ENCODE measurements around the gene THOC5. TPM values are rescaled to one million over a fixed set of nuclear protein-coding genes. Genes with fewer than 3 reads are reported as not detected.

The THOC5 gene
- total and polyA plus RNA-seq, 2 of the 4 experiments (the other 2 are of a cell fraction): 68.4 to 73.7 TPM

- Histone ChIP-seq H2BK120ac (ENCODE audit: low read depth, low read length) (no peak overlapping the region), H3K4ac (ENCODE audit: low read depth, low read length) (no peak overlapping the region), H2BK15ac (ENCODE audit: low read depth, low read length) (no peak overlapping the region), H3K9me3 (ENCODE audit: control insufficient read depth, insufficient read depth, low read length) (no peaks in the 10 kb centered on the region), H3K56ac (ENCODE audit: extremely low read depth, insufficient read depth, low read length) (no peak overlapping the region), H3K4me2 (ENCODE audit: low read depth, low read length) (no peak overlapping the region), H3K36me3 (ENCODE audit: control insufficient read depth, insufficient read depth, low read length) (peaks cover 30% of the 10 kb centered on the region), H3K27ac (ENCODE audit: insufficient read depth, low read length) (no peak overlapping the region), H3K27me3 (ENCODE audit: control insufficient read depth, insufficient read depth, low read length) (no peaks in the 10 kb centered on the region), H4K5ac (ENCODE audit: low read depth, low read length) (no peak overlapping the region), H2BK5ac (ENCODE audit: low read depth, low read length, poor library complexity, severe bottlenecking) (no peak overlapping the region), H4K91ac (ENCODE audit: insufficient read depth, low read depth, low read length) (no peak overlapping the region), H3K14ac (replicated peaks; ENCODE audit: low read depth, low read length) (no peak overlapping the region), H3K4me1 (ENCODE audit: control insufficient read depth, insufficient read depth, low read length) (no peaks in the 10 kb centered on the region; the same call in 1 of the 2 replicates), H4K20me1 (ENCODE audit: insufficient read depth, low read length) (no peaks in the 10 kb centered on the region), H3K23ac (ENCODE audit: low read depth, low read length) (no peak overlapping the region), H2AFZ (replicated peaks; ENCODE audit: low read length, poor library complexity) (no peak overlapping the region), H4K8ac (ENCODE audit: low read depth in 2 of 2, low read length in 2 of 2) (no peak overlapping the region), H3K79me1 (ENCODE audit: low read depth in 1 of 2, low read length in 2 of 2) (peaks cover 22 to 36% of the 10 kb centered on the region in 2 experiments), H3K9ac (ENCODE audit: low read depth, low read length) (no peak overlapping the region), H2BK20ac (ENCODE audit: low read depth, low read length) (no peak overlapping the region), H2AK9ac (replicated peaks; ENCODE audit: low read depth, low read length, poor library complexity) (no peak overlapping the region), H3K9me1 (ENCODE audit: insufficient read depth, low read length) (peaks cover 4% of the 10 kb centered on the region; the same call in 1 of the 2 replicates), H3K4me3 (ENCODE audit: insufficient read depth, low read depth, low read length) (no peak overlapping the region), H3K18ac (ENCODE audit: low read depth, low read length) (no peak overlapping the region), H2AK5ac (ENCODE audit: low read depth, low read length) (no peak overlapping the region)
- no peak for TF ChIP-seq SMC3 (IDR thresholded peaks at IDR 0.05; ENCODE audit: low read depth, low read length)
- TF ChIP-seq CHD1 (IDR thresholded peaks at IDR 0.05; ENCODE audit: low read depth, low read length): no peak
- no peak for TF ChIP-seq ELK1 (IDR thresholded peaks at IDR 0.05; ENCODE audit: borderline replicate concordance, low read depth, low read length)
- TF ChIP-seq CTCF (conservative IDR thresholded peaks at IDR 0.05; ENCODE audit: low read depth, low read length): no peak
- no peak for TF ChIP-seq RCOR1 (IDR thresholded peaks at IDR 0.05; ENCODE audit: insufficient replicate concordance, low read length)
- TF ChIP-seq CEBPB (IDR thresholded peaks at IDR 0.05; ENCODE audit: low read depth, low read length): no peak
- TF ChIP-seq POLR2A (IDR thresholded peaks at IDR 0.05; ENCODE audit: low read depth, low read length): no peak
- TF ChIP-seq FOS (IDR thresholded peaks at IDR 0.05; ENCODE audit: low read depth, low read length): no peak
- no peak for TF ChIP-seq MXI1 (IDR thresholded peaks at IDR 0.05; ENCODE audit: borderline replicate concordance, low read depth, low read length)
- DNase-seq (no peak), ATAC-seq (ENCODE audit: low read depth) (no peak)
- intact Hi-C loops (cut with micrococcal nuclease) (loop anchor here (5.0 kb wide), 1 partner anchor 77 kb away; no protein-coding TSS in a partner anchor), dilution Hi-C loops (cut with HindIII; ENCODE audit: low sequenced_read_pairs, unreplicated experiment) (no loop called here), in situ Hi-C loops (cut with MboI; ENCODE audit: low sequenced_read_pairs) (no loop called here)
- WGBS, 2 experiments (ENCODE audit: extremely low coverage in 2 of 2, insufficient read length in 1 of 2): 90% methylated on average over 4 of the region's 4 CpGs; no CpG with 5 or more reads in 1 of the 2 experiments
- ChIA-PET CTCF (no interaction called here), POLR2A (ENCODE audit: unreplicated experiment) (no interaction called here)
- BruUV-seq (replicated peaks): no TSS peak
These were observed 3.6 kb downstream of the THOC5 start for GRCh38 chr22:29550005-29550404.
